ENCODE results near the gene CCDC50.

CCDC50 gene

GRCh38 chr3:191350396-191351090 is 21.3 kb downstream of the CCDC50 start:
- DNase-seq: no peak

DNA sequence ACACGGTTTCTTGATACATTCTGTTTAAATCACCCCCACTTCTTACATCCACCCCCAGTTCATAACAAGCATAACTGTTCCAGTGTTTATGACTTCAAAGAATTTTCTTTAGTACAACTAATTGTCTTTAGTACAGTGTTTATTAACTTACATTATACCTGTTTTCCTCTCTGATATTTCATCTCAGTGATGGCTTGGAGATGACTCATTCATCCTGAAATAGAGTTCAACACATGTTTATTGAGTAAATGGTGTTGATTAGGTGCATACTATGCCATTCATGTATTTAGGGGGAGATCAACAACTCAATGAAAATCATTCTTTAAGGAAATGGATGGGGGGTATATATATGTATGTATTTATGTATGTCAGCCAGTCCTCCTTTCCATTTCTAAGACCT is 22.8 kb downstream of the CCDC50 start:
- no peak for DNase-seq

DNA sequence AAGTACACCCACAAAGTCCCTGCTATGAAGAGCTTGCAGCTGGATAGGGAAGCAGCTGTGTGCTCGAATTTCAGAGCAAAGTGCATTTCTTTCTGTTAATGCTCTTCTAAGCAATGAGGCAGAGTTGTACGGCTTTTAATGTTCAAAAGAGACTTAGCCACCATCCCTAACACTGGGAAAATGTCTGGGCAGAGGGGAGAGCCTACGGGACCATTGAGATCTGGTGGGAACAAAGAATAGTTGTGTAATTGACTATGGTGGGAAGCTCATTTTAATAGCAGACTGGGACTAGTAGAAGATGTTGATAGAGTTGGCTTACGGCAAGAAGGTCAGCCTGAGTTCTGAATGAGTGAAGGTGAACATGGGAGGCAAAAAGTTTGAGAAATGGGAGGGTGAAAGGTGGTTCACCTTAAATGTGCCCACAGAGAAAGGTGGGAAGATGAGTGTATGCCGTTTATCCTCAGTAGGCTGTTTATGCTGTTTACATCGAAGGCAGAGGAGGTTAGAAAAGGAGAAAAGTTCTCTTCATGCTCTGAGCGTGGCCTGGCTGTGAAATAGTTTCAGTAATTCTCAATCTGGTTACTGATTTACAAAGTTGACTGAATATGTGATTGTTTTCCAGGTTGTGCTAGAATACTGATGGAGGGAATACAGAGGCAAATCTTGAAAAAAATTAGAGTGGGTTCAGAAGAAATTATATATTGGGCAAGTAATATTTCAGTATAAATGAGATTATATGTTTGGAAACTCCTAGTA is 24.0 kb downstream of the CCDC50 start:
- no peak for DNase-seq

- DNase-seq: no peak
These were observed 26.2 kb downstream of the CCDC50 start for GRCh38 chr3:191355406-191355805.

- DNase-seq: no peak
These were observed 27.6 kb downstream of the CCDC50 start for GRCh38 chr3:191356631-191357439.

- no peak for DNase-seq
These were observed 28.7 kb downstream of the CCDC50 start for GRCh38 chr3:191357909-191358308.

DNA sequence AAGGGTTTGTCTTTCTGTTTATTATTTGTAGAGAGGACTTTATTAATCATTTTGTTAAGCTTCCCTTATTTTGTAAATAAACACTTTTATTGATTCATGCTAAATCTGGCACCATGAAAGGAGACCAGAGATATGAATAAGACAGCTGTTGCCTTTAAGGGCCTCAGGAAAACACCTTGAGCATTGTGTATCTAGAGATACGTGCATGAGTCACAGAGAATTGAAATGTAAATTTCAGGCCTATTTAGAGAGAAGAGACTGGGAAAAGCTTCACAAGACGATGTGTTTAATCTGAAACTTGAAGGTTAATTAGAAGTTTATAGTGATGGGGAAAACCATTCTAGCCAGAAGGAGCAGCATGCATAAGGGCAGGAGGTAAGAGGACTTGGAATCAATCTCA is 29.7 kb downstream of the CCDC50 start:
- no peak for DNase-seq

DNA sequence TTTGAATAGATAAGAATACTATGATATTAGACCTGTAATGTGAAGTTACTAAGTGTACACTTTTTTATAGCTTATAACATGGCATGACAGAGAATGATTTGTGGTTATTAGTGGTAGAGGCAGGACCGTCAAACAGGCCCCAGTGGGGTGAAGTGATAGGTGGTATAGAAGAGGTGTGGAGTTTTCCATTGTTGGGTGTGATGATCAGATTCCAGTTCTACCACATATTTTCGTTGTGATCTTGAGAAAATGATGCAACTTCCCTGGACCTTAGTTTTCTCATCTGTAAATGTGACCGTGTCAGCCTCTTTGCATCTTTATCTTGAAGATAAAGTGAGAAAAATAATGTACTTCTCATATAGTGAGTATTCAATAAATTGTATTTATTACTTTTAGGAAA is 31.4 kb downstream of the CCDC50 start:
- DNase-seq: no peak

- no peak for DNase-seq
These were observed 32.3 kb downstream of the CCDC50 start for GRCh38 chr3:191361456-191361855.

DNA sequence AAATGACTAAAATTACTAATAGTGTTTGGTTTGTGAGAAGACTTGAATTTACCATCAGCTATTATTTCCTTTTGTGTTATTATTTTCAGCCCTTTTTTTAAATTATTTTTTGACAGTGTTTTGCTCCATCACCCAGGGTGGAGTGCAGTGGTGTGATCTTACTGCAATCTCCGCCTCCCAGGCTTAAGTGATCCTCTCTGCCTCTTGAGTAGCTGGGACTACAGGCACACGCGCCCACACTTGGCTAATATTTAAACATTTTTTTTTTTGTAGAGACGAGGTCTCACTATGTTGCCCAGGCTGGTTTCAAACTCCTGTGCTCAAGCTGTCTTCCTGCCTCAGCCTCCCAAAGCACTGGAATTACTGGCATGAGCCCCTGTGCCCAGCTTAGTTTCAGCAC is 32.8 kb downstream of the CCDC50 start:
- no peak for DNase-seq

DNA sequence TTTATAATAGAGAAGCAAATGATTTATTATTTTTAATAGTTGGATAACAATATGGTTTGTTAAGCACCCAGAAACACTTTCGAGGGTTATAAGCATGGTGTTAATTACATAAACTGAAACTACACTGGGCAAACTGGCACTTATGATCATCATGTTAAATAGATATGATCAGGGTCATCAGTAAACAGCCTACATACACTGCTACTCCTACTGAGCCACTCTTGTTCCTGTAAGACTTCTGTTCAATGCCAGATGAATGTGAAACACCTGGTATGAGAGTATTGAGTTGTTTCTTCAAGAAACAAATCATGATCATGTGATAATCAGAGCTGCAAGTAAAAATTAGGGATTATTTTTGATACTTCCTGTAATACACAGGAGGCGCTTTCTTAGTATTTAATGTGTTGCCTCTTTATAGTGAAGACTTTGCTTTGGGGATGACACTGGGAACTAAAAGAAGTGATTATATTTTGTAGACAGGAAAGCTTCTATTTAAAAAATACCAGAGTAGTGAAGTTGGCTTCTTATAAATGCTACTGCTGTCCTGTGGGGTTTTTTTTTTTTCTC is 33.4 kb downstream of the CCDC50 start:
- no peak for DNase-seq

- DNase-seq: no peak
These were observed 34.0 kb downstream of the CCDC50 start for GRCh38 chr3:191363221-191363620.

- no peak for DNase-seq
These were observed 37.5 kb downstream of the CCDC50 start for GRCh38 chr3:191366675-191367074.

GRCh38 chr3:191368755-191369615 is 39.8 kb downstream of the CCDC50 start:
- DNase-seq: no peak

- DNase-seq: no peak
These were observed 40.4 kb downstream of the CCDC50 start for GRCh38 chr3:191369616-191370010.

DNA sequence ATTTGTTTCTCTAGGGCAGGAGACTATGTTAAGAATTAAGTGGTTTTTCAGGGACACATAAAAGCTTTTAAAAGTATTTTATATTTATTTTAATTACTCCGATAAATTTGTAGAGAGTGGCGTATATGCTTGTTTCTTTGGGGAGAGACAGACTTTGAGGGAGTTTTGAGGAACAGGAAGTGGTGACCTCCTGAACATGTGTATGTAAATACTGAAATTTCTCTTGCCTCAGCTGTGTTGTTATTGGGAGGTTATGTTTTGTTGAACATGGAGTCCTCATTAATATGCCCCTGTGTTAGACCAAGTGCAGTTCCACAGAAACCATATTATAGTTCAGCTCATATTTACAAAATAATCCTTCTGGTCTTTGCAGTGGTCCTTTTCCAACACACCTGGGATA is 42.9 kb downstream of the CCDC50 start:
- no peak for DNase-seq

GRCh38 chr3:191373327-191373726 is 44.1 kb downstream of the CCDC50 start:
- DNase-seq: no peak

DNA sequence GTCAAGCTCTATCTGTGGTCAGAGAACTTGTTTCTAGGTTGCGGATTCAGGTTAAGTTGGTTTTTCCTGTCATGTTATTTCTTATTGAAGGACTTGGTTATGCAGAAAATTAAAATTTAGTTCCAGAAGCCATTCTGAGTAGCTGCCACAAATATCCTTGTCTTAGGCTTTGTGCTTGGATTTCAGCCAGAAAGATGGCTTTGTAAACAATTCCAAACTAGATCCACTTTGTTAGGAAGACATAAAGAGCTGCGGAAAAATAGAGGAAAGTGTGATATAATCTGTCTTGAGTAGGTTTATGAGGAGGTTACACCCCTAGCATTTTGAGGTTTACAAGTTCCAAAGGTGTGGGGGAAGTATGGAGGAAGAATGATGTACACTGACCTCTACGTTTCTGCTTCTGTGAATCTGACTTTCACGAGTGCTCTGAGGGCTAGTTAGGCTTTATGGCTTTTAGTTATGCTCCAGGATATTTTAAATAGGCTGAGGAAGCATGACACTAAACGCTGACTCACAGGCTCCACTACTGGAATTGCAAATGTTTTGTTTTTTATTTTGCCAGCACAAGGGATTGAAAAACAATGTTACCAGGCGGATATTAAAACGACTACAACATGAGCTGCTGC is 47.4 kb downstream of the CCDC50 start:
- no peak for DNase-seq

GRCh38 chr3:191378142-191378812 is 49.1 kb downstream of the CCDC50 start:
- DNase-seq: no peak

DNA sequence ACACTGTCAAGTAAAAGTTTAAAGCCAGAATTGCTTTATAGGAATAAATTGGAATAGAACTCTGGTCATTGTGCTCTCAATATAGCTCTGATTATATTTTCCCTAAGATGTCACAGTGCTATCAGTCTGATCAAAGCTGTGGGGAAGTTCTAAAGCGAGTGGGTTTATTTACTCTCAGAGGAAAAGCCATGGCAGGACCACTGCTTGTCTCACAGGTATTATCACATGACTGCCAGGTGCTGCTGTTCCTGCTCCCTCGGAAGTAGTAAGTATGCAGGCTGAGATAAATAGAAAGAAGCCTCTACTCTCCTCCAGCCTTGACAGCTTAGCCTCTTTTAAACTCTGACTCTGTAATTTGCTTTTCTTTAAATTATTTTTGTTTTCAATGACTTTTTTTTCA is 50.3 kb downstream of the CCDC50 start:
- no peak for DNase-seq

DNA sequence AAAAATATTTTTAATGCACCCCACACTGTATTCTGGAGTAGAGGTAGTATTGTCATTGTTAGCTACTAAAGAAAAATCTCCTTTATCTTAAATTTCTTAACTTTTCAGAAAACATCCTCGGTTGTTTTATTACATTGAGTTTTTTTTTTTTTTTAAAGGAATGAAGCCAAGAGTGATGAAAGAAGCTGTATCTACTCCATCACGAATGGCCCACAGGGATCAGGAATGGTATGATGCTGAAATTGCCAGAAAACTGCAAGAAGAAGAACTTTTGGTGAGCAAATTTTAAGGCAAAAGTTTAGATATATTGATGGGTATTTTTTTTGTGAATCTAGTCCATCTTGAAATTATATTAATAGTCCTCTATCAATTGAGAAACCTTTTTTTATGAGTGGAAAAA is 50.8 kb downstream of the CCDC50 start:
- DNase-seq: no peak

All from SIG-M5 (cell line).